SU-DHL-6 (cell line): ENCODE data around the gene SH3BP5.

Experiments
- H2AFZ ChIP-seq: fragments of 200-600 bp; sonication (generic); 2 replicates; pipeline ENCODE4 v1.6.1; 2014; ENCODE audit warnings: low read depth, mild to moderate bottlenecking, moderate library complexity, mixed read lengths, antibody characterized with exemption, low read length; ENCODE audit not compliant: severe bottlenecking
- H3F3A ChIP-seq: fragments of 200-600 bp; shearing (Covaris generic); 2 replicates; pipeline ENCODE4 v1.6.0; 2016; ENCODE audit warnings: antibody characterized with exemption, mild to moderate bottlenecking; ENCODE audit not compliant: insufficient read depth
- H3K27ac ChIP-seq: fragments of 200-600 bp; sonication (generic); 2 replicates; pipeline ENCODE4 v1.5.1; 2016; ENCODE audit warnings: low read depth, mild to moderate bottlenecking, low read length, moderate library complexity, mixed read lengths
- H3K27me3 ChIP-seq: fragments of 200-600 bp; sonication (generic), shearing (Covaris generic); 2 replicates; pipeline ENCODE4 v1.6.0; 2014; ENCODE audit warnings: mild to moderate bottlenecking, low read length
- H3K36me3 ChIP-seq: fragments of 200-600 bp; sonication (generic); 2 replicates; pipeline ENCODE4 v1.6.1; 2014; ENCODE audit warnings: mild to moderate bottlenecking, low read length, mixed read lengths
- H3K4me2 ChIP-seq: fragments of 300-600, 200-600 bp; shearing (Covaris generic), sonication (generic); 2 replicates; pipeline ENCODE4 v1.6.0; 2014; ENCODE audit warnings: low read length, low read depth, mild to moderate bottlenecking; ENCODE audit not compliant: poor library complexity, severe bottlenecking
- H3K4me3 ChIP-seq: fragments of 200-600 bp; sonication (generic); 2 replicates; pipeline ENCODE4 v1.5.1; 2014; ENCODE audit warnings: antibody characterized with exemption, low read length, mild to moderate bottlenecking, mixed read lengths; ENCODE audit not compliant: insufficient read depth, poor library complexity, severe bottlenecking
- H3K79me2 ChIP-seq: fragments of 200-600 bp; sonication (generic); 2 replicates; pipeline ENCODE4 v1.6.1; 2014; ENCODE audit warnings: mild to moderate bottlenecking, low read length, moderate library complexity; ENCODE audit not compliant: insufficient read depth
- H3K9ac ChIP-seq: fragments of 200-600 bp; sonication (generic); 2 replicates; pipeline ENCODE4 v1.7.0; 2014; ENCODE audit warnings: mild to moderate bottlenecking, low read length
- H3K9me2 ChIP-seq: fragments of 200-600 bp; sonication (generic); replicated peaks from 2 replicates; pipeline ENCODE4 v1.6.1; 2014; ENCODE audit warnings: low read length; ENCODE audit not compliant: insufficient read depth
- H3K9me3 ChIP-seq: fragments of 200-600 bp; sonication (generic); 2 replicates; pipeline ENCODE4 v1.6.1; 2014; ENCODE audit warnings: low read length, mixed read lengths; ENCODE audit not compliant: insufficient read depth
- H4K20me1 ChIP-seq: fragments of 200-600 bp; sonication (generic); 2 replicates; pipeline ENCODE4 v1.6.1; 2014; ENCODE audit warnings: low read depth, mild to moderate bottlenecking, antibody characterized with exemption, low read length, moderate library complexity, mixed read lengths
- CTCF ChIP-seq: fragments of 200-600 bp; sonication (generic); IDR thresholded peaks from one replicate; pipeline ENCODE4 v1.5.1; 2017; ENCODE audit warnings: antibody characterized with exemption, mild to moderate bottlenecking, low read length, moderate library complexity; ENCODE audit not compliant: insufficient read depth, poor library complexity, severe bottlenecking
- EZH2phosphoT487 ChIP-seq: fragments of 200-600 bp; sonication (generic), shearing (Covaris generic); conservative IDR thresholded peaks from 2 replicates; pipeline ENCODE4 v1.6.1; 2018; ENCODE audit warnings: mild to moderate bottlenecking, antibody characterized with exemption, low read length, moderate library complexity, mixed read lengths

The SH3BP5 gene

GRCh38 chr3:15342246-15342645, 9.9 kb upstream of the SH3BP5 start:
- Histone ChIP-seq H3F3A (no peaks in the 10 kb centered on the region), H3K27ac (no peak overlapping the region), H3K4me3 (no peak overlapping the region), H3K79me2 (no peaks in the 10 kb centered on the region), H3K4me2 (no peak overlapping the region), H3K36me3 (no peaks in the 10 kb centered on the region), H3K9me2 (no peaks in the 10 kb centered on the region), H4K20me1 (no peaks in the 10 kb centered on the region), H3K9me3 (no peaks in the 10 kb centered on the region), H3K9ac (no peak overlapping the region), H2AFZ (no peak overlapping the region), H3K27me3 (no peaks in the 10 kb centered on the region)
- no peak for TF ChIP-seq CTCF
- TF ChIP-seq EZH2phosphoT487: no peak

GRCh38 chr3:15341030-15341726, 8.8 kb upstream of the SH3BP5 start:
- Histone ChIP-seq H4K20me1 (no peaks in the 10 kb centered on the region), H3K9me3 (no peaks in the 10 kb centered on the region), H3K9ac (no peak overlapping the region), H3K9me2 (no peaks in the 10 kb centered on the region), H3K27me3 (no peaks in the 10 kb centered on the region), H3K4me2 (no peak overlapping the region), H3K36me3 (no peaks in the 10 kb centered on the region), H3K27ac (no peak overlapping the region), H2AFZ (no peak overlapping the region), H3F3A (no peaks in the 10 kb centered on the region), H3K79me2 (no peaks in the 10 kb centered on the region), H3K4me3 (no peak overlapping the region)
- TF ChIP-seq CTCF: no peak
- no peak for TF ChIP-seq EZH2phosphoT487

- no peak overlapping the region for H3K4me2 ChIP-seq
- no peaks in the 10 kb centered on the region for H3K9me2 ChIP-seq
- no peak overlapping the region for H2AFZ ChIP-seq
- no peaks in the 10 kb centered on the region for H3K79me2 ChIP-seq
- H3K27me3 ChIP-seq: no peaks in the 10 kb centered on the region
- no peaks in the 10 kb centered on the region for H3K9me3 ChIP-seq
- no peak overlapping the region for H3K4me3 ChIP-seq
- H3F3A ChIP-seq: no peaks in the 10 kb centered on the region
- H3K9ac ChIP-seq: no peak overlapping the region
- no peaks in the 10 kb centered on the region for H3K36me3 ChIP-seq
- no peaks in the 10 kb centered on the region for H4K20me1 ChIP-seq
- no peak for TF ChIP-seq CTCF
- TF ChIP-seq EZH2phosphoT487: no peak
- H3K27ac ChIP-seq: no peak overlapping the region
Observed at GRCh38 chr3:15339786-15340215, 7.4 kb upstream of the SH3BP5 start.
